Esophagus squamous epithelium (tissue), 5 donors: ENCODE data around the gene TCF12. TPM values are rescaled to one million over a fixed set of nuclear protein-coding genes. Genes with fewer than 3 reads are reported as not detected.

ENCODE experiments used
- DNase-seq: peaks from one replicate; lab custom pipeline; 2025; lab: John Stamatoyannopoulos, UW
- H3K27ac ChIP-seq, 4 donors: fragments of 200-600 bp; sonication (generic); one replicate each; pipeline ENCODE4 v1.5.1; 2016 to 2019; ENCODE audit warnings: mild to moderate bottlenecking in 1 of 4
- H3K27me3 ChIP-seq, 4 donors: fragments of 200-600 bp; sonication (generic); 1 replicate in 3 of 4; 2 replicates in 1 of 4; pipeline versions ENCODE4 v1.5.1 to v1.6.0; 2017 to 2021; ENCODE audit warnings: antibody characterized with exemption in 1 of 4
- H3K36me3 ChIP-seq, 3 donors: fragments of 200-600 bp; sonication (generic); one replicate each; pipeline ENCODE4 v1.5.1; 2016 to 2019
- H3K4me1 ChIP-seq, 3 donors: fragments of 200-600 bp; sonication (generic); one replicate each; pipeline ENCODE4 v1.5.1; 2017 to 2019
- H3K4me3 ChIP-seq, 4 donors: fragments of 200-600 bp; sonication (generic); 1 replicate in 3 of 4; 2 replicates in 1 of 4; pipeline ENCODE4 v1.5.1; 2016 to 2019; ENCODE audit warnings: mild to moderate bottlenecking in 2 of 4, moderate library complexity in 1 of 4
- H3K9me3 ChIP-seq, 3 donors: fragments of 200-600 bp; sonication (generic); one replicate each; pipeline ENCODE4 v1.5.1; 2016 to 2019
- POLR2A ChIP-seq, 4 donors: fragments of 450-650 bp; IDR thresholded peaks; one replicate each; pipeline ENCODE4 v1.6.1; 2017; ENCODE audit warnings: antibody characterized with exemption in 4 of 4, mild to moderate bottlenecking in 4 of 4, moderate library complexity in 3 of 4
- WGBS, 2 donors: methylation state at CpG; one replicate each; pipeline ENCODE4 v1.1.5; 2018; 5-methylcytosine and 5-hydroxymethylcytosine counted together
- intact Hi-C: fragments of 100-400 bp; cut with DNase I; formaldehyde crosslinking; loops from one replicate; pipeline ENCODE4 v1.15.0; 2022
- total RNA-seq, 4 donors: library from RNA; depleted of rRNA; stranded (reverse); fragments of >200 nt; gene quantifications; one replicate each; pipeline ENCODE4 v1.1.0, GENCODE V29; 2016
- TF ChIP-seq, protein P1 (sequence below), 6 experiments: fragments of 450-650 bp in 4 of 6; fragments of 200-600 bp in 2 of 6; sonication (generic) in 2 of 6; IDR thresholded peaks; one replicate each; pipeline ENCODE4 v1.5.1; 2016 to 2019; ENCODE audit warnings: antibody characterized with exemption in 6 of 6, mild to moderate bottlenecking in 4 of 6, moderate library complexity in 4 of 6
- donor health status: DM: yes; HTN: yes; CAD: no.

TCF12 gene
- total RNA-seq, 4 donors from 2014 or later: 28.5 to 90.4 (median 51.3) TPM

DNA sequence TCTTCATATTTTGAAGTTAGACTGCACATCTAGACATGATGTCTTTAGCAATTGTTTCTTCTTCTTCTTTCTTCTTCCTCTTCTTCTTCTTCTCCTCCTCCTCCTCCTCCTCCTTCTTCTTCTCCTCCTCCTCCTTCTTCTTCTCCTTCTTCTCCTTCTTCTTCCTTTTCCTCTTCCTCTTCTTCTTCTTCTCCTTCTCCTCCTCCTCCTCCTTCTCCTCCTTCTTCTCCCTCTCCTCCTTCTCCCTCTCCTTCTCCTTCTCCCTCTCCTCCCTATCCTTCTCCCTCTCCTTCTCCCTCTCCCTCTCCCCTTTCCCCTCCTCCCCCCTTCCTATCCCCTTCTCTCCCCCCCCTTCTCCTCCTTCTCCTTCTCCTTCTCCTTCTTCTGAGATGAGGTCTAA is 21.9 kb downstream of the TCF12 start:
- H3K27ac ChIP-seq: no peak overlapping the region
- no peaks in the 10 kb centered on the region for H3K27me3 ChIP-seq
- TF ChIP-seq, protein P1, sequence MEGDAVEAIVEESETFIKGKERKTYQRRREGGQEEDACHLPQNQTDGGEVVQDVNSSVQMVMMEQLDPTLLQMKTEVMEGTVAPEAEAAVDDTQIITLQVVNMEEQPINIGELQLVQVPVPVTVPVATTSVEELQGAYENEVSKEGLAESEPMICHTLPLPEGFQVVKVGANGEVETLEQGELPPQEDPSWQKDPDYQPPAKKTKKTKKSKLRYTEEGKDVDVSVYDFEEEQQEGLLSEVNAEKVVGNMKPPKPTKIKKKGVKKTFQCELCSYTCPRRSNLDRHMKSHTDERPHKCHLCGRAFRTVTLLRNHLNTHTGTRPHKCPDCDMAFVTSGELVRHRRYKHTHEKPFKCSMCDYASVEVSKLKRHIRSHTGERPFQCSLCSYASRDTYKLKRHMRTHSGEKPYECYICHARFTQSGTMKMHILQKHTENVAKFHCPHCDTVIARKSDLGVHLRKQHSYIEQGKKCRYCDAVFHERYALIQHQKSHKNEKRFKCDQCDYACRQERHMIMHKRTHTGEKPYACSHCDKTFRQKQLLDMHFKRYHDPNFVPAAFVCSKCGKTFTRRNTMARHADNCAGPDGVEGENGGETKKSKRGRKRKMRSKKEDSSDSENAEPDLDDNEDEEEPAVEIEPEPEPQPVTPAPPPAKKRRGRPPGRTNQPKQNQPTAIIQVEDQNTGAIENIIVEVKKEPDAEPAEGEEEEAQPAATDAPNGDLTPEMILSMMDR (IDR thresholded peaks at IDR 0.05): no peak
- TF ChIP-seq POLR2A (IDR thresholded peaks at IDR 0.05): no peak
- intact Hi-C loops: no loop called here
- no peak overlapping the region for H3K4me3 ChIP-seq
- H3K4me1 ChIP-seq: peaks cover 0 to 26% (median 0%) of the 10 kb centered on the region in 3 donors
- peaks cover 0 to 6% (median 0%) of the 10 kb centered on the region in 3 donors for H3K9me3 ChIP-seq
- peaks cover 0 to 17% (median 0%) of the 10 kb centered on the region in 3 donors for H3K36me3 ChIP-seq
- DNase-seq: no peak

DNA sequence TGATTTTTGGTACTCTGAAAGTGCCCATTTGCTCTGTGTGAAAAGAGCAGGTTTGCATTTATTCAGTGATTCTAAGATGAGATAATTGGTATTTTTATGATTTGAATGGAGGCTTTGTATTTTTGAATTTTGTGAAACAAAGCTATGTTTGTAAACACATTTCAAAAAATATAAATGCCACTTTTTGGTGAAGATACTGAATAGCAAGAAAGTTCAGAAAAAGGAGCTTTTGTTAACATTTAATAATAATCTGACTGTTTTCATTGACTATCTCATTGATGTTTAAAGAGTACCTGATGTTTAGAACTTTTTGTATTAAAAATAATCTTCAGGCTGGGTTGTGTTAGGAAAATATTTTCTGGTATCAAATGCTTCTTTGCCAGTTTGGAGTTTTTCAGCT is 23.7 kb downstream of the TCF12 start:
- Histone ChIP-seq H3K4me1 (peaks cover 0 to 26% (median 0%) of the 10 kb centered on the region in 3 donors), H3K4me3 (no peak overlapping the region), H3K27ac (no peak overlapping the region), H3K27me3 (no peaks in the 10 kb centered on the region), H3K9me3 (peaks cover 0 to 7% (median 0%) of the 10 kb centered on the region in 3 donors), H3K36me3 (peaks cover 0 to 15% (median 0%) of the 10 kb centered on the region in 3 donors)
- no peak for TF ChIP-seq POLR2A (IDR thresholded peaks at IDR 0.05)
- TF ChIP-seq, protein P1 (IDR thresholded peaks at IDR 0.05): no peak
- intact Hi-C loops: no loop called here
- DNase-seq: no peak

DNA sequence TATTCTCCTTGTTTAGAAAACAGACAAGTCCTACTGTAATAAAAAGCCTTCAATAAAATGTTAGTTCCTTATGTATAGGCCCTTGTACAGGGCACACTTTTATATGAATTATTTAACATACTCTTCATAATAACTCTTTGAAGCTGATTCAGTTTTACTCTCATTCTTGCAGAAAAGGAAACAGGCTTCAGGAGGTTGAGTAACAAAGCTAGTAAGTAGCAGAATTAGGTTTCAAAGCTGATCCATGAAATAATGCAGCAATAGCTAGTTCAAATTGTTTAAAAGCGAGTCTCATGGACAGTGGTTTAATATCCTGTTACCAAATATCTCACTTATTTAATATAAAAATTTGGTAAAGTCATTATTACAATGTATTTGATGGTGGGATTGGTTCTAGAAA is 25.0 kb downstream of the TCF12 start:
- no peak for DNase-seq
- no peak overlapping the region for H3K4me3 ChIP-seq
- no peaks in the 10 kb centered on the region for H3K27me3 ChIP-seq
- intact Hi-C loops: no loop called here
- no peak overlapping the region for H3K27ac ChIP-seq
- H3K4me1 ChIP-seq: peaks cover 0 to 27% (median 0%) of the 10 kb centered on the region in 3 donors
- TF ChIP-seq, protein P1 (IDR thresholded peaks at IDR 0.05): no peak
- no peak for TF ChIP-seq POLR2A (IDR thresholded peaks at IDR 0.05)
- peaks cover 0 to 7% (median 0%) of the 10 kb centered on the region in 3 donors for H3K9me3 ChIP-seq
- peaks cover 0 to 15% (median 0%) of the 10 kb centered on the region in 3 donors for H3K36me3 ChIP-seq
- WGBS, 2 donors: 78 to 94% methylated on average over 1 of the region's 1 CpG

DNA sequence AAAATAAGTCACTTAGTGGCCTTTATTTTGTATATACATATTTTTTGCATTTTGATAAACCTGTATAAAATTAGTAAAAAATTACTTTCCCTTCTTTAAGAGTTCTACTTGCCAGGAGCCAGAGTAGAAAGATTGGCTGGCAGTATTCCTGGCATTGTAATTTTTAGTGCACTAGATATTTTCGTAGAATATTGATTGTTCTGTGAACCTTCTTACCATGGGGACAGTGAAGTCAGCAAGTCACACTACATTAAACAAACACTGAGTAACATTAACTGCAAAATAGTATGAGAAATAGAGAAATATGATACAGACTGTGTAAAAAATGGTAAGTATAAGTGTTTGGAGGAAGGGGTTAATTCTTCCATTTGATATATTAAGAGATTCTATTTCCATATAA is 26.0 kb downstream of the TCF12 start:
- no peak for TF ChIP-seq POLR2A (IDR thresholded peaks at IDR 0.05)
- TF ChIP-seq, protein P1 (IDR thresholded peaks at IDR 0.05): no peak
- Histone ChIP-seq H3K36me3 (peaks cover 0 to 15% (median 0%) of the 10 kb centered on the region in 3 donors), H3K27me3 (no peaks in the 10 kb centered on the region), H3K9me3 (peaks cover 0 to 7% (median 0%) of the 10 kb centered on the region in 3 donors), H3K4me1 (peaks cover 0 to 38% (median 0%) of the 10 kb centered on the region in 3 donors), H3K27ac (no peak overlapping the region), H3K4me3 (no peak overlapping the region)
- no peak for DNase-seq
- 74 to 89% methylated on average over 1 of the region's 1 CpG for WGBS, 2 donors
- intact Hi-C loops: no loop called here

DNA sequence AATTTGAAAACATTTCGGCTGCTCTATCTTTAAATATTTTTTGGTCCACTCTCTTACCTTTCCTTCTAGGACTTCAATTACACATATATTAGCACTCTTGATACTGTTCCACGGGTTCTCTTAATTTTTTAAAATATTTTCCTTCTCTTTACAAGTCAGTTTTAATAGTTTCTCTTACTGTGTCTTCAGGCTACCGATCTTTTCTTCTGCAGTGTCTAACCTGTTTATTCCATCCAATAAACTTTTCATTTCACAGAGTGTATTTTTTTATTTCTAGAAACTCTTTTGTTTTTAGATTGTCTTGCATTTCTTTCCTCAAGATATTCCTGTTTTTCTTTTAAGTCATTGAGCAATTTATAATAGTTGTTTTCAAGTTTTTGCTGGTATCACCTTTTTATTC is 27.7 kb downstream of the TCF12 start:
- DNase-seq: no peak
- WGBS, 2 donors: 93 to 99% methylated on average over 3 of the region's 3 CpGs
- TF ChIP-seq, protein P1 (IDR thresholded peaks at IDR 0.05): no peak
- no peak for TF ChIP-seq POLR2A (IDR thresholded peaks at IDR 0.05)
- Histone ChIP-seq H3K4me1 (peaks cover 0 to 38% (median 0%) of the 10 kb centered on the region in 3 donors), H3K27me3 (no peaks in the 10 kb centered on the region), H3K9me3 (peaks cover 0 to 7% (median 0%) of the 10 kb centered on the region in 3 donors), H3K36me3 (peaks cover 0 to 19% (median 0%) of the 10 kb centered on the region in 3 donors), H3K4me3 (no peak overlapping the region), H3K27ac (no peak overlapping the region)
- intact Hi-C loops: no loop called here
